HG03469 (cell line): Measurements from ENCODE around the gene WDR55.
"Not testable (repeated sequence)": the region's sequence is repeated elsewhere in the genome, so short reads cannot be mapped to it uniquely, and the experiment has no call there.

ENCODE experiments used
- ATAC-seq: cut with Tn5 transposase; IDR thresholded peaks from one replicate; pipeline ENCODE4 v1.9.1; 2021; ENCODE audit warnings: mild to moderate bottlenecking, moderate library complexity, moderate number of reproducible peaks; ENCODE audit not compliant: unreplicated experiment

Gene WDR55

DNA sequence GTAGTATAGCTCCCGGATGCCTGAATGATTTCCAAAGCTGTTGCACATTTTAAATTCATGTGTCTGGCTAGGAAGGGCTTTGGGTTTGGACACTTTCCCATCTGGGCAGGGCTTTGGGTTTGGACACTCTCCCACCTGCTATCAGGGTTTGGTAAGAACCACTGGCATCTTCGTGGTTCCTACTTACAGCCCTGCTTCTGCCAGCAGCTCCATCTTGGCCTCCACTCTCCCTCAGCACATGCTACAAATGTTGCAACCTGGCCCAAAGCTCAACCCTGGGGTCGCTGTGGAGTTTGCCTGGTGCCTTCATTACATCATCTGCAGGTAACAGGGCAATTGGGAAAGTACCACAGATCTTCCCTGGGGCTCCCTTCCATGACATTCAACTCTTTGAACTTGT, 22.0 kb upstream of the WDR55 start:
- no peak for ATAC-seq

DNA sequence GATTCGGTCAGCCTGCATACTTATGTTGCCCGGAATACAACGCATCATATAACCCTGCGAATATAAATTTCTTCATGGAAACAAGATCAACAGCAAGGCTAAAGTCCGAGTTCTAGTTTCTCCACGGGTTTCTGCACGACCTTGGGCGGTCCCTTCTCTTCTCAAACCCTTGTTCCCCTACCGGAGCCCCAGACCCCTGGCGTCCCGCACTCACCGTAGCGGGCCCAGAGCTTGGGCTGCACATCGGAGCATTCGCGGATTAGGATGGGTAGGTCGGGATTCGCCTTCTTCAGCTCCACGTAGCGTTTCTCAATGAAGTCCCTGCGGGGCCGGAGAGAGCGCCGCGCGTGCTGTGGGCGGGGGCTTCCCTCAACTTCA, 17.7 kb upstream of the WDR55 start:
- peak; percentile 9 for ATAC-seq

DNA sequence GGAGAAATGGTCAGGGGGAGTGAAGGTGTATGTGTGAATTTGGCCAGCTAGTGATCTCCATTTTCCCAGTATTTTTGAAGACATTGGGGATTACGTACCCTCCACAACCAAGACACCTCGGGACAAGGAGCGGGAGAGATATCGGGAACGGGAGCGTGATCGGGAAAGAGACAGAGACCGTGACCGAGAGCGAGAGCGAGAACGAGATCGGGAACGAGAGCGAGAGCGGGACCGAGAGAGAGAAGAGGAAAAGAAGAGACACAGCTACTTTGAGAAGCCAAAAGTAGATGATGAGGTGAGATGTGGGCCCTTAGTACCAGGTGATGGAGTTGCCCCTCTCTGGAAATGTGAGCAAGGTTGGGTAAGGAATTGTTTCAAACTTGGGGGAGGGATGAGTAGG, 5.8 kb upstream of the WDR55 start:
- no peak for ATAC-seq

DNA sequence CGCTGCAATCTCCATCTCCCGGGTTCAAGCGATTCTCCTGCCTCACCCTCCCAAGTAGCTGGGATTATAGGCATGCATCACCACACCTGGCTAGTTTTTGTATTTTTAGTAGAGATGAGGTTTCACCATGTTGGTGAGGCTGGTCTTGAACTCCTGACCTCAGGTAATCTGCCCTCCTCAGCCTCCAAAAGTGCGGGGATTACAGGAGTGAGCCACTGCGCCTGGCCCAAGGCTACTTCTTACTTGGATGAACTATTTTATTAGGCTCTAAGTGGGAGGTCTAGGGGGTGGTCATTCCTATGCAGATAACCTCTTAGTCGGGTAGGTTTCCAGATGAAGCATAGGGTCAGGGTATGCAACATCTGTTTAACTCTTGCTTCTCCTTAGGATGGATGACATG, 4.3 kb upstream of the WDR55 start:
- not testable (repeated sequence) for ATAC-seq

DNA sequence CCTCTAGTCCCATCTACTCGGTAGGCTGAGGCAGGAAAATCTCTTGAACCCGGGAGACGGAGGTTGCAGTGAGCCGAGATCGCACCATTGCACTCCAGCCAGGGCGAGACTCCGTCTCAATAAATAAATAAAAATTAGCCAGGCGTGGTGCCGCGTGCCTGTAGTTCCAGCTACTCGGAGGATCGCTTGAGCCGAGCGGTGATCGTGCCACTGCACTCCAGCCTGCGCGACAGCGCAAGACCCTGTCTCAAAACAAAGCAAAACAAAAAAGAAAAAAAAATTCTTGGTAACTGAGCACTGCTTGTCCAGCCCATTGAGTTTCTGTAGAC, 710 bp upstream of the WDR55 start:
- ATAC-seq: no peak

DNA sequence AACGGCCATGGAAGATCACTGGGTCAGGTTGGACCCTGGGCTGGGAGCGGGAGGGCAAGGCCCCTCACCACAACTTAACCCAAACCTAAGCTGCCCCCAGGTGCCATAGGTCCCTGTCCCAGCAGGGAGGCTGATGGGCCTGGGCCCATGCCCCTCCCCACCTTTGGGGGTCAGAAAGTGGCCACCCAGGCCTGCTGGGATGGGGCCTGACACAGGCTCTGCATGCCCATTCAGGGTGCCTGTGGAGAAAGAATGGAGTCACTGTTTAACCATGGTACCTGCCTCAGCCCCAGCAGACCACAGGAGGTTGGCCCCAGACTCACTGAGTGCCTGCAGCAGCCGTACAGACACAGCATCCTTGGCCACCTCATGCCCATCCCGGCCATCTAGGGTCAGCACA, 6.3 kb downstream of the WDR55 start:
- not testable (repeated sequence) for ATAC-seq

DNA sequence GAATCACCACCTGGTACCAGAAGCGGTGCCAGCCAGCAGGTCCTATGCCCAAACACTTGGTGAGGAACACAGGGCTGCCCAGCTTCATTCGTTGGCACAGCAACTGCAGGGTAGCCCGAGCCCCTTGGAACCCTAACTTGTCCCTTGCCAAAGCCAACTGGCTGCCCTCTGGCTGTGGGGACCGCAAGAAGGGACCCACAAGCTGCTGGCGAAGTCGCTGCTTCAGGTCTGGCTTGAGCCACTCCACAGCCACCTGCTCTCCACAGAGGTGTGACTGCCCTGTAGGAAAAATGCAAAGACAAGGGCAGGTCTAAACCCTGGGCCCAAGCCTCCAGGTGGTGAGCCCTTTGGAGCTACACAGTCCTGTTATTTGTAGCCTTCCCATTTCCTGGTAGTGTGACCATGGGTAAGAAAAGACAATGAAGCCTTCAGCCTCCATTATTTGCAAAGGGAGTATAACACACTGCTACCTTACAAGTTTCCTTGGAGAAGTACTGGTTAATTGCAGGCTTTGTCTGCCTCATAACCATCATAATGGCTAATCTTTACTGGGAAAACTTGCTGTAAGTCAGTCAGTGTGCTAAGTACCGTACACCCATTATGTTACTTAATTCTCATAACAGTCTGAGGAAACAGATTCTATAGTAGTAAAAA, 6.9 kb downstream of the WDR55 start:
- no peak for ATAC-seq

DNA sequence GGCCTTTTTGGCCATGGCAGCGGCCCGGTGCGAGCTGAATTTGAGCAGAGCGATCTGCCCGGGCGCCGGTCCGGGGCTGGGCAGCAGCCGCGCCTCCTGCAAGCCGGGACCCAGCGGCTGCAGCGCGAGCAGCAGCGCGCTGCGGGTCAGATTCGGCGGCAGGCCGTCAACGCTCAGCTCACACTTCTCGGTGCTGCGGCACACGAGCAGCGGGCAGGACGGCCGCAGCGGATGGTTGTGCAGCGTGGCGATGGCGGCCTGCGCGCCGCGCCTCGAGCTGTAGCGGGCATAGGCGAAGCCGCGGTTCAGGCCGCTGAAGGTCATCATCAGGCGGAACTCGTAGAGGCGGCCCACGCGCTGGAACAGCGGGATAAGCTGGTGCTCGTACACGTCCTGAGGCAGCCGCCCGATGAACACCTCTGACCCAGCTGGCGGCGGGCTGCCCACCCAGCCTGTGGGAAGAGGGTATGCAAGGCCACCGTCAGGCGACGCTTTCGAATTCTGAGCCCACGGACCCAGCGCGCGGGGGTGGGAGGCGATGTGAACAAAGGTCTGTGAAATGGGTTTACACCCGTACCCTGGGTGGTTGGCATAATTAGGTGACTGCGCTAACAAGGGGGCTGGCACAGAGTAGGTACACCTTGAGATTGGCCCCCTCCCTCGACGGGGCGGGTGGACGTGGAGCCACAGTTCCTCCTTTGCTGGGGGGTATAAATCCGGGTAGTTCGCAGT, 7.9 kb downstream of the WDR55 start:
- ATAC-seq: no peak

DNA sequence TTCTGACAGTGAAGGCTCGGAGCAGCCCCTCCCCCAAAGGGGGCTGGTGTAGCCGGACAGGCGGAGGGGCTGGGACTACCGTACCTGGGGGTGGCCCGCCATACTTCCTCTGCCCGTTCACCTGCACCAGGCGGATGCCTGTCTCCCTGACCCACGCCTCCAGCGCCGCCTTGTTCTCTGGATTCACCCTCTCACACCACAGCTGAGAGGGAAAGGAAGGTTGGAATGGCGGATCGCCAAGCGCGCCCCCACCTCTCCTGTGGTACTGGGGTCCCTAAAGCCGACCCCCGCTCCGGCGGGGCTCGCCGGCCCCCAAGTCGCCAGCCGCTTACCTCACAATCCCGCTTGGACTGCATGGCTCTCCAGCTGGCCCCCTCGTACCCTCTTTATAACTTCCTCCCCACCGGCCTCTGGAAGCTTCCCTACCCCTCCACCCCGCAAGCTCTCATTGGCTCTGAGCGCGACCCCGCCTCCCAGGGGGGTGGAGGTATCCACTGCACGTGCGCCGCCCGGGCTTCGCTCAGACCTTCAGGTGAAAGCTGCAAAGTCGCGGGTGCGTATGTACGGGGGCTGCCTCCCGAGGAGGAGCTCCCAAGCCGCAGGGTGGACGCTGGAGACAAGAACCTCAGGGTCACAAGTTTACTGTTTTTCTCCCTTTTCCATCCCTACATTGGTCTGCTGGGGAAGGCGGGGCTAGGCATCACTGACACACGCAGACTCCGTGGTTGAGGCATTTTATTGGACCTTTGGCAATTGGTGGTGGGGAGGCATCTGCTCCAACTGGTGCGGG, 8.7 kb downstream of the WDR55 start, which contains the start of gene DND1:
DND1 (minus strand) TSS at position 390 of the 790 bp plus-strand sequence; CDS start at position 356, 34 bp downstream.
- ATAC-seq: no peak

DNA sequence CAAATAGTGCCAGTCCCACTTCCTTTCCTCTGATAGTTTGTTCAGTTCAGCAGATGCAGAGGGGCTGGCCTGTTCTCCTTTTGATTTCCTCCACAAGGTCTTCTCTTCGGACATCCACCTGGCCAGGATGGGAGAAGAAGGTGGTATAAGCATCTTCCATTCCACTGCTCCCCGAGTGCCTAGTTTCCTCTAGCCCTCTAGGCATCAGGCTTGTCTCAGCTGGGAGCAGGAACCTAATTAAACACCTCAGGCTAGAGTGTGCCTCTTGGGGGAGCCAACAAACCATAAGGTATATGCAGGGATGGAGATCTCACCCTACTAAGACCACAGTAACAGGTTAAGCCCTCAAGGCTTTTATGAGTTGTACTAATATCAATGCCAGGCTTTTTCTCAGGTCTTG, 9.5 kb downstream of the WDR55 start:
- ATAC-seq: no peak

DNA sequence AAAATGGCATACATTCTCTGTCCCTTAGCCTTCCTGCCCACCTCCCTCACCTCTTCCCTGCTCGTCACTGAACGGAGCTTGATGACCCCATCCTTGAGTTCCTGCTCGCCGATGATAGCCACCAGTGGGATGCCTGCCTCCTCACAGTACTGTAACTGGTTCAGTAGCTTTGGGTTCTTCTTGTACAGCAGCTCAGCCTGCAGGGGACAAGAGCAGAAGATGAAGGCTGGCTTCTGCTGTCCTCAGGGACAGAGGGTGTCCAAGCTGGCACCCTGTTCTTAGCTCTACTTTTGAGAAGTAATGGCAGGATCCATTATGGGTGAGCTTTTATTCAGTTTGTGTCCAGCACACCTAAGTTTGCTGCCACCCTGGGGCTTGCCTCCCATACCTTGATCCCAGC, 9.9 kb downstream of the WDR55 start:
- ATAC-seq: no peak

DNA sequence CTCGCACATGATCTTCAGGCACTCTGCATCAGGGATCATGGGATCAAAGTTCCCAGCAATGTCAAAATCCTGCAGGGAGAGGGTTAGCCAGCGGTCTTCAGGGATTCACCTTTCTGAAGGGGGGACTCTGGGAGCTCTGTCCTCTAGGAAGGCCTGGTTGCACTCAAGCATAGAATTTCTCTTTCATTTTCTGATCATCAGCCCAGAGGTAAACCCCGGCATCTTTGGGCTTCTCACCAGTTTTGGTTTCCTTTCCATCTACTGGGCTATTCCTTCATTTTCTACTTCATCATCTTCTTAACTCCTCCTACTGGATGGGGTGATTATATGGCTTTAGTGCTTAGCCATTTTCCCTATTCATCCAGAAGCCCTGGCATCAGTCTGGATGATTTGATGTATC, 13.2 kb downstream of the WDR55 start:
- ATAC-seq: no peak

DNA sequence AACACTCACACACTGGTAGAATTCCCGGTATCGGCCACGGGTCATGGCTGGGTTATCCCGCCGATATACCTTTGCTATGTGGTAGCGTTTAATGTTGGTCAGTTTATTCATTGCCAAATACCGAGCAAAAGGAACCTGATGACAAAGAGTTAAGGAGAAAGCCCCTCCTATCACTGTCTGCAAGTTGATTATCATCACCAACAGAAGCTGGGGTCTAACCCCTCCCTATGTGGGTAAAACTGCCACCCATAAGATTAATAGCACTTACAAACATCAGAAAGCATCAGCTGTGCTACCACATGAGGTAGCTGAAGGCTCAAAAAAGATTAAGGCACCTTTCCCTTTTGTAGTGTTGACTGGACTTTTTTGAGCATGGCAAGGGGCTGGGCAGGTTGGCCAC, 14.3 kb downstream of the WDR55 start:
- ATAC-seq: no peak

DNA sequence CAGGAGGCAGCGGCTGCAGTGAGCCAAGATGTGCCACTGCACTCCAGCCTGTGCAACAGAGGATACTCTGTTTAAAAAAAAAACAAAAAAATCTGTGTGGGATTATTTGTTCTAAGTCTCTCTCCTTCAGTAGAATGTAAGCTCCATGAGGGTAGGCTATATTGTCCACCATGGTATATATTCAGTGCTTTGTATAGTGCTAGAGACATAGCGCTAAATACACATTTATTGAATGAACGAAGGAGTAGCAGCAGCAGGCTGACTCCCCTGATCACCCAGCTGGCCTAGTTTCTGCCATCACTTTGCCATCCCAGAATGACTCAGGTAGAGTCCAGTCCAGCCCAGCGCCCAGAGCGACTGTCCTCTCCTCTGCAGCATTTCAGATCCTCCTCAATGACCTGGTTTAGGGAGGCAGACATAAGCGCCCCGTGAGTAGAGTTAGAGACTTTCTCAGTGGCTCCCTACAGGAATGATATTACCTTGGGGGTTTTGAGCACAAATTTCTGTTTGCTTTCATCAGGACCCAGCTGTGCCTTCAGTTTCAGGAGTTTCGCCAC, 25.8 kb downstream of the WDR55 start:
- no peak for ATAC-seq

DNA sequence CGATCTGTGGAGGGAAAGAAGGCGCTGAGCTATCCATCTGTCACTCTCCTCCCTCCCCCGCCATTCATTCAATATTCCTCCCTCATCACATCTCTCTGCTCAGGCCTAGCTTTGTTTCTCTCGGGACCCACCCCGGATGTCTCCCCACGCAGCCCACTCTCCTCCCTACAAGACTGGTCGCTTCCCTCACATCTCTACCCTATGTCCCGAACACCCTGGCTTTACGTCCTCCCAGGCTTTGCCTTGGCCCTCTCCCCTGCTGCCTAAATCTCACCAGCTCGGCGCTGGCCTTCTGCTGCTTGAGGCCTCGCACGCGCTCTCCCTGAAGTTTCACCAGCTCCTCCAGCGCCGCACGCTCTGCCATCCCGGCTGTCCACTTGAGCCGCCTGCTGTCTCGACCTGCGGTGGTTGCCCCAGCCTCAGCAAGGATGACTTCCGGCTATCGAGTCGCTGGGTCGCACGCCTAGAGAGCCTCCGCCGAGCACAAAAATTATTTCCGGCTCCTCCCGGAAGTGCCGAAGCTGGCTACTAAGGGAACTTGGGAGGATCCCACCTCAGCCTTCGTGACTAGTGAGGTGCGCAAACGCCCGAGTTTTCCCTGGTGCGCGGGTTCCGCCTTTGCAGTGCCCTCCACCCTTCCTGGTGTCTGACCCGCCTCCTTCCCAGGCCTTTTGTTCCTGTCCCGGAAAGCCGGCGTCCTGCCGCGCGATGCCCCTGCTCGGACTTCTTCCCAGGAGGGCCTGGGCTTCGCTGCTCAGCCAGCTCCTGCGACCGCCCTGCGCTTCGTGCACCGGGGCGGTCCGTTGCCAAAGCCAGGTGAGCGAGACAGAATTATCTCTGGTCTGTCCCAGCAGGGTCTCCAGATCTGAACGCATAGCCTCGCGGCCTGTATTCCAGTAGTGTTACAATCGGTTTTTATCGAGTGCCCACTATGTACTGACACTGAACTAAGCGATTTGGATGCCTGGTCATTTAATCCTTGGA, 26.5 kb downstream of the WDR55 start, which contains the start of the genes HARS1 and HARS2:
HARS1 (minus strand) TSS at position 430 of the 984 bp plus-strand sequence; CDS start at position 364, 66 bp downstream.
HARS2 (plus strand) TSS at position 515 of the 984 bp plus-strand sequence; CDS start at position 709, 194 bp downstream.
- ATAC-seq: peak; percentile 90

DNA sequence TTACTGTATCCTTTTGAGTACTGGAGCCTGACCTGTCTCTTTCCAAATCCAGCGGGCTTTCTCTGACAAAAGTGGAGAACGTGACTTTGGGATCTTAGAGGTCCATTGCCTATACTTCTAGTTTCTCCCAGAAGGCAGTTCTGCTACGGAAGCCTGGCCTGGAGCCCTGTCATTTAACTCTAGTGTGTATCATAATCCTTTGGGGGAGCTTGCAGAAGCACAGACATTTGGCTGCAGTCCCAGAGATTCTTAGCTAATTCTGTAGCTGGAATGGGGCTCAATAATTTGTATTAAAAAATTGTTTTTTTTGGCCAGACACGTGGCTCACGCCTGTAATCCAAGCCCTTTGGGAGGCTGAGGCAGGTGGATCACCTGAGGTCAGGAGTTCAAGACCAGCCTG, 29.6 kb downstream of the WDR55 start:
- no peak for ATAC-seq

DNA sequence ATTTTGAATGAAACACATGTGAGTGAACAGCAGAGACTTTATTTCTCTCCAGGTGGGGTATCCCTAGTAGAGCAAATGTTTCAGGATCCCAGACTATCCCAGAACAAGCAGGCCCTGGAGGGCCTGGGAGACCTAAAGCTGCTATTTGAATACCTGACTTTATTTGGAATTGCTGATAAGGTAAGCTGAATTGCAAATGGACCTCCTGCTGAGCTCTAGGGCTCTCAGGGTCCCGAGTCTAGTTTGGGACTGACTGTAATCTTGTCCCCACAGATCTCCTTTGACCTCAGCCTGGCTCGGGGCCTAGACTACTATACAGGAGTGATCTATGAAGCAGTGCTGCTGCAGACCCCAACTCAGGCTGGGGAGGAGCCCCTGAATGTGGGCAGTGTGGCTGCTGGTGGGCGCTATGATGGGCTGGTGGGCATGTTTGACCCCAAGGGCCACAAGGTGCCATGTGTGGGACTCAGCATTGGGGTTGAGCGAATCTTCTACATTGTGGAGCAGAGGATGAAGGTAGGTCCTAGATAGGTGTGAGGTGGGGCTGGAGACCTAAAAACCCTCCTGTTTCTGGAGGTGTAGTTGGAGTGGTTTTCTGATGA, 32.3 kb downstream of the WDR55 start:
- no peak for ATAC-seq

DNA sequence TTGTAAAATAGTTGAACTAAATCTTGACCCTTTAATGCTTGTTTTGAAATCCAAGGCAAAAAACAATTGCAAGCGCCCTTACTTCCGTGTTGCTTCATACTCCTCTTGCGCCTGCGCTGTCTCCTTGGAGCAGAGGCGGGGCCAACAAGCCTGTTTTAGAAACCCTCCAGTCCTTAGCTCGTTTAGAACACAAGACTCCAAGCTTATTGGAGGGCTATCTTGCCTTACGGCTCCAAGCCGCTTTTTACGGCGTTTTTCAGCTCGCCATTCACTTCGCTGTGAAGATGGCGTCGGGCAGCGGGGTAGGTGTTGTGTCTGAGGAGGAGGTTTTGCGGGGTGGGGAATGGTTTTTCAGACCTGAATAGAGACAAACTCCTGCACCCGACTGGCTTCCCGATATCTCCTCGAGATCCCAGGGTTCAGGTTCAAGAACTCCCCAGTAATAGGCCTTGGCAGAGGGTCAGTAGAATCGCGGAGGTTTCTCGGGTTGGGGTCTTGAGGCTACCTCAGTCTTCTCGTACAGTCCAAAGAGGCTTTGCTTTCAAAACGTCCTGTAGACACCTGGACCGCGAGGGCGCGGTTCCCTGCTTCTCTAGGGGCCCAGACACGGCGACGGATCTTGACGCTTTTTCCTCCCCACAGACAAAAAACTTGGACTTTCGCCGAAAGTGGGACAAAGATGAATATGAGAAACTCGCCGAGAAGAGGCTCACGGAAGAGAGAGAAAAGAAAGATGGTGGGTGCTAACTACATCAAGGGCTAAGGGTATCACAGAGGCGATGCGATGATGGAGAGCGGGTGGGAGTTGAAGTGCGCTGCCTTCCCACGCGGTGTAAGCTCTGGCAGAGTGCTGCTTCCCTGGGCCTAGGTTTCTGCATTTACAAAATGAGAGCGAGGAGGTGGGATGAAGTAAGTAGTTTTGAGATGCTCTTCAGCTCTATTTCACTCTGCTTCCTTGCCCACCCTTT, 35.8 kb downstream of the WDR55 start, which contains the start of gene ZMAT2:
ZMAT2 (plus strand) TSS at position 271 of the 968 bp plus-strand sequence; CDS start at position 285, 14 bp downstream.
- peak; percentile 90 for ATAC-seq
